PFSK-1 (cell line): ENCODE results near the gene BABAM2.

Experiments used
- FOXP2 ChIP-seq: optimal IDR thresholded peaks from 2 replicates; pipeline ENCODE3; 2011; ENCODE audit warnings: borderline replicate concordance, control low read depth, inconsistent platforms; ENCODE audit not compliant: insufficient read depth; ENCODE audit errors: extremely low read length, extremely low read depth
- POLR2AphosphoS5 ChIP-seq: IDR thresholded peaks from 2 replicates; pipeline ENCODE4 v1.6.1; 2012; ENCODE audit warnings: low read depth, mild to moderate bottlenecking, control low read depth, low read length, moderate library complexity
- REST ChIP-seq, 2 experiments: IDR thresholded peaks; 2 replicates each; pipeline versions ENCODE4 v1.6.1 to v1.8.0; 2011 to 2012; ENCODE audit warnings: low read depth in 2 of 2, low read length in 2 of 2, control low read depth in 1 of 2, inconsistent platforms in 1 of 2, mild to moderate bottlenecking in 1 of 2, moderate library complexity in 1 of 2; ENCODE audit not compliant: insufficient read depth in 1 of 2
- SIN3A ChIP-seq: IDR thresholded peaks from 2 replicates; pipeline ENCODE4 v1.6.1; 2012; ENCODE audit warnings: mild to moderate bottlenecking, low read length, moderate library complexity, borderline replicate concordance; ENCODE audit not compliant: insufficient read depth
- TAF1 ChIP-seq: IDR thresholded peaks from 2 replicates; pipeline ENCODE4 v1.6.1; 2012; ENCODE audit warnings: low read length, control low read depth, borderline replicate concordance; ENCODE audit not compliant: insufficient read depth

Gene BABAM2

GRCh38 chr2:28320009-28320365 lies 429.5 kb downstream of the BABAM2 start:
- TF ChIP-seq POLR2AphosphoS5, result no peak
- no peak for TF ChIP-seq REST (IDR thresholded peaks at IDR 0.05; ENCODE audit: insufficient read depth in 1 of 2, low read depth in 2 of 2, low read length in 2 of 2)
- TF ChIP-seq TAF1, result no peak
- no peak for TF ChIP-seq FOXP2
- no peak for TF ChIP-seq SIN3A

GRCh38 chr2:28320371-28320770 lies 429.8 kb downstream of the BABAM2 start:
- no peak for TF ChIP-seq REST (IDR thresholded peaks at IDR 0.05; ENCODE audit: insufficient read depth in 1 of 2, low read depth in 2 of 2, low read length in 2 of 2)
- no peak for TF ChIP-seq FOXP2
- TF ChIP-seq TAF1, result no peak
- TF ChIP-seq POLR2AphosphoS5, result no peak
- TF ChIP-seq SIN3A, result no peak

- TF ChIP-seq REST (IDR thresholded peaks at IDR 0.05; ENCODE audit: insufficient read depth in 1 of 2, low read depth in 2 of 2, low read length in 2 of 2) (no peak), TAF1 (no peak), SIN3A (no peak), FOXP2 (no peak), POLR2AphosphoS5 (no peak)
These were observed 430.9 kb downstream of the BABAM2 start for GRCh38 chr2:28321426-28321825.

- no peak for TF ChIP-seq FOXP2
- no peak for TF ChIP-seq POLR2AphosphoS5
- TF ChIP-seq TAF1, result no peak
- TF ChIP-seq SIN3A, result no peak
- no peak for TF ChIP-seq REST (IDR thresholded peaks at IDR 0.05; ENCODE audit: insufficient read depth in 1 of 2, low read depth in 2 of 2, low read length in 2 of 2)
These were observed 431.5 kb downstream of the BABAM2 start for GRCh38 chr2:28322051-28322450.

- no peak for TF ChIP-seq REST (IDR thresholded peaks at IDR 0.05; ENCODE audit: insufficient read depth in 1 of 2, low read depth in 2 of 2, low read length in 2 of 2)
- TF ChIP-seq SIN3A, result no peak
- TF ChIP-seq TAF1, result no peak
- no peak for TF ChIP-seq FOXP2
These were observed 431.9 kb downstream of the BABAM2 start for GRCh38 chr2:28322456-28322855.
